ENCODE measurements around the gene ACRBP. TPM values are rescaled to one million over a fixed set of nuclear protein-coding genes. Genes with fewer than 3 reads are reported as not detected.

The ACRBP gene
- total and polyA plus RNA-seq, 7 experiments from 2014 or later = 0.27 to 23.0 (median 5.1) TPM

GRCh38 chr12:6627616-6628015 is 19.6 kb downstream of the ACRBP start:
- ChIA-PET POLR2A (interaction anchor here (0.8 to 1.8 kb wide), 8 partner anchors 22 to 202 kb away, joined by 3 to 7 read pairs (median 4); partner anchors contain the start of genes CD4, COPS7A, NOP2 and ZNF384), CTCF (interaction anchor here (0.7 kb wide), 1 partner anchor 40 kb away, joined by 3 read pairs; no protein-coding TSS in a partner anchor)
- peaks cover 30 to 57% (median 45%) of the 10 kb centered on the region in 7 donors for H3K4me1 Mint-ChIP-seq
- peak; percentile 87 for ATAC-seq
- Histone ChIP-seq H3K27me3 (ENCODE audit: control insufficient read depth in 2 of 2, insufficient read depth in 2 of 2, low read length in 2 of 2) (no peaks in the 10 kb centered on the region), H3K36me3 (ENCODE audit: control insufficient read depth in 2 of 3, insufficient read depth in 3 of 3, low read length in 3 of 3) (no peaks in the 10 kb centered on the region), H3K4me3 (ENCODE audit: low read length) (peak overlapping the region; percentile 66), H3K9me3 (ENCODE audit: control insufficient read depth in 2 of 3, low read length in 3 of 3) (no peaks in the 10 kb centered on the region), H3K4me1 (ENCODE audit: control insufficient read depth in 2 of 2, insufficient read depth in 2 of 2, low read length in 2 of 2) (peaks cover 28 to 31% of the 10 kb centered on the region in 2 donors), H3K27ac (ENCODE audit: low read depth, low read length) (peak overlapping the region; percentile 71)
- no peaks in the 10 kb centered on the region for H3K27me3 Mint-ChIP-seq
- H3K9me3 Mint-ChIP-seq = no peaks in the 10 kb centered on the region
- no peaks in the 10 kb centered on the region for H3K36me3 Mint-ChIP-seq
- peak overlapping the region; percentile 81 to 98 (median 88) for H3K4me3 Mint-ChIP-seq
- peak in 7 of 9 donors; percentile 50 to 73 (median 64) for DNase-seq
- H3K27ac Mint-ChIP-seq = peak overlapping the region; percentile 74 to 93 (median 88)
- intact Hi-C loops (cut with micrococcal nuclease) = loop anchor here (1.0 kb wide), 4 partner anchors 8 to 97 kb away; partner anchors contain the start of genes COPS7A (in 1 of the 2), ING4 (in 1 of the 2) and LPAR5 (in 1 of the 2)

DNA sequence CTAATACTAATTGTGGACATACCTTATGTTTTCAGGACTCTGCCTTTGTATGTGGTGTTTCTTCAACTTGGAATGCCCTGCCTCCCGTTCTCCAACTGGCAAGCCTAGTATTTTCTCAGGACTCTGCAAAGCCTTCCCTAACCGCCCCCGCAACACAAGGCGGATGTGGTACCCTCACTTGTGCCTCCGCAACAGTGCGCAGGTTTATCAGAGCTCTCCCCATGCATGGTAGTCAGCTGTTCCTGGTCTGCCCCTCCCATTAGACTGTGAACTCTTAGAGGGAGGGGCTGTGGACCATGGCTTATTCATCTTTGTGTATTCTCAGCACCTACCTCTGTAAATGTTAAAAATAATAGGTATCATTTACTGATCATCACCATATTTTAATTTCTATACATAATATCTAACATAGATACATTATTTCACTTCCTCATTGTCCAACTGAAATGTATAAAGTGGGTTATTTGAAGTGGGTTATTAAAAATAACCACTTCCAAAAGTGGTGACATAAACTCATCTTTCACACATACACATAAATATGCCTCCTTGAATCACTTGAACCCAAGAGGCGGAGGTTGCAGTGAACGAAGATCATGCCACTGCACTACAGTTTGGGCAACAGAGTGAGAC is 20.5 kb downstream of the ACRBP start:
- DNase-seq (no peak), ATAC-seq (peak; percentile 35)
- no peaks in the 10 kb centered on the region for H3K36me3 Mint-ChIP-seq
- H3K4me1 Mint-ChIP-seq = peaks cover 23 to 49% (median 36%) of the 10 kb centered on the region in 7 donors
- POLR2A ChIA-PET = interaction anchor here (0.6 to 1.8 kb wide), 8 partner anchors 27 to 203 kb away, joined by 3 to 7 read pairs (median 4); partner anchors contain the start of genes CD4, COPS7A, NOP2 and ZNF384
- Histone ChIP-seq H3K36me3 (ENCODE audit: control insufficient read depth in 2 of 3, insufficient read depth in 3 of 3, low read length in 3 of 3) (no peaks in the 10 kb centered on the region), H3K4me3 (ENCODE audit: low read length) (peak overlapping the region; percentile 66), H3K9me3 (ENCODE audit: control insufficient read depth in 2 of 3, low read length in 3 of 3) (no peaks in the 10 kb centered on the region), H3K27ac (ENCODE audit: low read depth, low read length) (peak overlapping the region; percentile 71), H3K27me3 (ENCODE audit: control insufficient read depth in 2 of 2, insufficient read depth in 2 of 2, low read length in 2 of 2) (no peaks in the 10 kb centered on the region), H3K4me1 (ENCODE audit: control insufficient read depth in 2 of 2, insufficient read depth in 2 of 2, low read length in 2 of 2) (peaks cover 20 to 22% of the 10 kb centered on the region in 2 donors)
- no peaks in the 10 kb centered on the region for H3K27me3 Mint-ChIP-seq
- H3K4me3 Mint-ChIP-seq = peak overlapping the region in 9 of 10 donors; percentile 81 to 98 (median 89)
- H3K9me3 Mint-ChIP-seq = no peaks in the 10 kb centered on the region
- CTCF ChIA-PET = interaction anchor here (0.7 kb wide), 1 partner anchor 40 kb away, joined by 3 read pairs; no protein-coding TSS in a partner anchor
- peak overlapping the region in 8 of 9 donors; percentile 27 to 93 (median 84) for H3K27ac Mint-ChIP-seq
- intact Hi-C loops (cut with micrococcal nuclease) = loop anchor here (1.0 kb wide), 4 partner anchors 9 to 98 kb away; partner anchors contain the start of genes COPS7A (in 1 of the 2), ING4 (in 1 of the 2) and LPAR5 (in 1 of the 2)

GRCh38 chr12:6620885-6621274 is 26.4 kb downstream of the ACRBP start:
- peak overlapping the region; percentile 46 for H3K27ac ChIP-seq (ENCODE audit: low read depth, low read length)

DNA sequence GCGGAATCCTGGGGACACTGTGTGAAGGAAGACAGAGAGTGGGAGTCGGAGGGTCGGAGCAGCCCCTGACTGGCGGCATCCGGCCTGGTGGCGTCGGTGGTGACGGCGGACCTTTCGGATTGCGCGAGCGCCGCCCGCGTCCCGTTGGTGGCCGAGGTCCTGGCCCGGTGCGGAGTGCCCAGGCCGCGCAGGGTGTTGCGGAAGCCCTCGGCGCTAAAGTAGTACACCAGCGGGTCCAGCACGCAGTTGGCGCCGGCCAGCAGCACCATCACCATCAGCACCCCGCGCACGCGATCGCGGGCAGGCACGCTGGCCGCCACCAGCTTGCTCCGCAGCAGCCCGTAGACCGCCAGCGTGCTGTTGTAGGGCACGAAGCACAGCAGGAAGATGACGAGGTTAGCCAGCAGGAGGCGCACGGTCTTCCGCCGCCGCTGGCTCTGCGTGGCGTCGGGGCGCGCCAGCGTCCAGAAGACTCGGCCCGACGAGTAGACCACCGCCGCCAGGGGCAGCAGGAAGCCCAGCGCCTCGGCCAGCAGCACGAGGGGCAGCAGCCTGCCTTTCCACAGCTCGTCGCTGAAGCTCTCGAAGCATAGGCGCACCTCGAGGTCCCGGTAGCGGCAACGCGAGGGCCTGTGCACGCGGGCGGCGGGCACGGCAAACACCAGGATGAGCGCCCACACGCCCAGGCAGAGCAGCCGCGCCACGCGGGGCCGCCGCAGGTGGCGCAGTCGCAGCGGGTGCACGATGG is 26.9 kb downstream of the ACRBP start:
- Mint-ChIP-seq H3K27ac (peak overlapping the region in 6 of 9 donors; percentile 45 to 88 (median 84)), H3K27me3 (no peaks in the 10 kb centered on the region), H3K4me3 (peak overlapping the region in 8 of 10 donors; percentile 40 to 83 (median 68)), H3K9me3 (peaks cover 0 to 4% (median 0%) of the 10 kb centered on the region in 11 donors), H3K4me1 (peaks cover 0 to 42% (median 26%) of the 10 kb centered on the region in 7 donors), H3K36me3 (peaks cover 0 to 10% (median 2%) of the 10 kb centered on the region in 5 donors)
- H3K27ac ChIP-seq (ENCODE audit: low read depth, low read length) = peak overlapping the region; percentile 46
- DNase-seq = peak in 7 of 9 donors; percentile 49 to 63 (median 60)
- peak; percentile 88 for ATAC-seq
- ChIA-PET CTCF (interaction anchor here (0.5 to 3.1 kb wide), 11 partner anchors 10 to 272 kb away, joined by 3 to 18 read pairs (median 4); partner anchors contain the start of genes ACRBP and ZNF384), POLR2A (interaction anchor here (0.6 to 8.0 kb wide), 10 partner anchors 12 to 520 kb away, joined by 3 to 46 read pairs (median 4); partner anchors contain the start of genes ACRBP, LPAR5 and ZNF384)
- no peaks in the 10 kb centered on the region for H3K27me3 ChIP-seq (ENCODE audit: control insufficient read depth in 2 of 2, insufficient read depth in 2 of 2, low read length in 2 of 2)
- intact Hi-C loops (cut with micrococcal nuclease) = loop anchor here in 1 of 2 donors (2.0 kb wide), 1 partner anchor 14 kb away; the partner anchor contains the start of gene CHD4
- no peak overlapping the region for H3K4me3 ChIP-seq (ENCODE audit: low read length)
- H3K36me3 ChIP-seq (ENCODE audit: control insufficient read depth in 2 of 3, insufficient read depth in 3 of 3, low read length in 3 of 3) = peaks cover 0 to 11% (median 7%) of the 10 kb centered on the region in 3 experiments
- no peaks in the 10 kb centered on the region for H3K9me3 ChIP-seq (ENCODE audit: control insufficient read depth in 2 of 3, low read length in 3 of 3)
- H3K4me1 ChIP-seq (ENCODE audit: control insufficient read depth in 2 of 2, insufficient read depth in 2 of 2, low read length in 2 of 2) = peaks cover 0 to 5% of the 10 kb centered on the region in 2 donors

More at GRCh38 chr12:6620885-6621274, 26.4 kb downstream of the ACRBP start:
- Mint-ChIP-seq H3K4me3 (peak overlapping the region in 9 of 10 donors; percentile 17 to 83 (median 60)), H3K4me1 (peaks cover 0 to 42% (median 26%) of the 10 kb centered on the region in 7 donors), H3K9me3 (peaks cover 0 to 4% (median 0%) of the 10 kb centered on the region in 11 donors), H3K27ac (peak overlapping the region; percentile 17 to 92 (median 74)), H3K36me3 (peaks cover 0 to 10% (median 2%) of the 10 kb centered on the region in 5 donors), H3K27me3 (no peaks in the 10 kb centered on the region)
- POLR2A ChIA-PET = interaction anchor here (0.5 to 8.0 kb wide), 10 partner anchors 12 to 271 kb away, joined by 3 to 46 read pairs (median 4); partner anchors contain the start of genes ACRBP, LPAR5 and ZNF384
- intact Hi-C loops (cut with micrococcal nuclease) = loop anchor here in 1 of 2 donors (2.0 kb wide), 1 partner anchor 14 kb away; the partner anchor contains the start of gene CHD4
- CTCF ChIA-PET = interaction anchor here (0.5 to 3.1 kb wide), 11 partner anchors 9 to 273 kb away, joined by 3 to 18 read pairs (median 4); partner anchors contain the start of genes ACRBP, LPAR5, MLF2 and ZNF384
- Histone ChIP-seq H3K4me1 (ENCODE audit: control insufficient read depth in 2 of 2, insufficient read depth in 2 of 2, low read length in 2 of 2) (peaks cover 0 to 5% of the 10 kb centered on the region in 2 donors), H3K36me3 (ENCODE audit: control insufficient read depth in 2 of 3, insufficient read depth in 3 of 3, low read length in 3 of 3) (peaks cover 0 to 11% (median 7%) of the 10 kb centered on the region in 3 experiments), H3K27me3 (ENCODE audit: control insufficient read depth in 2 of 2, insufficient read depth in 2 of 2, low read length in 2 of 2) (no peaks in the 10 kb centered on the region), H3K9me3 (ENCODE audit: control insufficient read depth in 2 of 3, low read length in 3 of 3) (no peaks in the 10 kb centered on the region), H3K4me3 (ENCODE audit: low read length) (no peak overlapping the region)
- DNase-seq = no peak
- no peak for ATAC-seq

DNA sequence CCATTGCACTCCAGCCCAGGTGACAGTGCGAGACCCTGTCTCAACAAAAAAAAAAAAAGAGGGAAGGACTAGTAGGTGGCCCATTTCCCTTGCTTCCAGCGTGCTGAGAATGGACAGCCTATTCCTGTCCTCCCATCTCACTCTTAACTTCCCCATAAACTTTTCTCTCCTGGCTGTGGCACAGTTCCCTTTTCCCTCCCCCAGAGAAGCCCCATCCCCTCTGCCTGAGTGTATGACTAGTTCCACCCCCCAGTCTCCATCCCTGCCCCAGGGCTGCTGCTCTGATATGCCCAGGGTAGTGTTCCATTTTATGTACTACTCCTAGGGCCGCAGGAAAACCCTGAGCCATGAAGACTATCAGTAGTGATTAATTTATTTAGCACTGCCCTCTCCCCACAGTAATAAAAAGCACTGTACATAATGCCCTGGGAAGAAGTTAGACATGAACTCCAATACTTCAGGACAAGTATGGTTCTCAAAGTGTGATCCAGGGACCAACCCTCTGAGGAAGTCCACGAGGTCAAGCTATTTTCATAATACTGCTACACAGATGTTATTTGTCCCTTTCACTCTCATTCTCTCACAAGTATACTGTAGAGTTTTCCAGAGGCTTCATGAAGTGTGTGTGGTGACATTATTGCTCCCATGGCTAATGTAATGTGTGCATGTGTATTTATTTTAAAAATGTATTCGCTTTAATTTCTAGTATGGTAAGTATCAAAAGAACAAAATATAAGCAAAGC is 28.6 kb downstream of the ACRBP start:
- peaks cover 0 to 11% (median 7%) of the 10 kb centered on the region in 3 experiments for H3K36me3 ChIP-seq (ENCODE audit: control insufficient read depth in 2 of 3, insufficient read depth in 3 of 3, low read length in 3 of 3)
- no peak overlapping the region for H3K27ac ChIP-seq (ENCODE audit: low read depth, low read length)
- peaks cover 0 to 5% of the 10 kb centered on the region in 2 donors for H3K4me1 ChIP-seq (ENCODE audit: control insufficient read depth in 2 of 2, insufficient read depth in 2 of 2, low read length in 2 of 2)
- no peak for DNase-seq
- ChIA-PET POLR2A (interaction anchor here (0.6 to 8.0 kb wide), 9 partner anchors 10 to 135 kb away, joined by 3 to 46 read pairs (median 3); partner anchors contain the start of gene LPAR5), CTCF (interaction anchor here (0.5 to 2.9 kb wide), 9 partner anchors 13 to 206 kb away, joined by 3 to 18 read pairs (median 3); partner anchors contain the start of genes ACRBP and MLF2)
- Mint-ChIP-seq H3K27ac (peak overlapping the region in 7 of 9 donors; percentile 20 to 88 (median 71)), H3K27me3 (no peaks in the 10 kb centered on the region), H3K4me1 (peaks cover 6 to 48% (median 35%) of the 10 kb centered on the region in 7 donors), H3K4me3 (peak overlapping the region in 4 of 10 donors; percentile 26 to 51 (median 32)), H3K9me3 (peaks cover 0 to 4% (median 0%) of the 10 kb centered on the region in 11 donors), H3K36me3 (peaks cover 0 to 10% (median 2%) of the 10 kb centered on the region in 5 donors)
- no peak for ATAC-seq
- no peaks in the 10 kb centered on the region for H3K27me3 ChIP-seq (ENCODE audit: control insufficient read depth in 2 of 2, insufficient read depth in 2 of 2, low read length in 2 of 2)
- H3K9me3 ChIP-seq (ENCODE audit: control insufficient read depth in 2 of 3, low read length in 3 of 3) = no peaks in the 10 kb centered on the region
- H3K4me3 ChIP-seq (ENCODE audit: low read length) = no peak overlapping the region
- intact Hi-C loops (cut with micrococcal nuclease) = no loop called here

All from naive thymus-derived CD4-positive, alpha-beta T cell (primary cell).